Measurements from ENCODE around the gene POLR1C.
A peak's percentile ranks its signal among the peaks of the same experiment; 100 is the strongest.
"Not testable (repeated sequence)": the region's sequence is repeated elsewhere in the genome, so short reads cannot be mapped to it uniquely, and the experiment has no call there.

Gene POLR1C
- total RNA-seq: 20.5 to 49.5 (median 29.7) reads per million in 4 experiments

GRCh38 chr6:43516697-43517504 lies at the start of gene POLR1C, which contains the start of gene YIPF3:
Gene POLR1C (plus strand): TSS chr6:43517089. CDS start chr6:43517110, 21 bp downstream.
Gene YIPF3 (minus strand): TSS chr6:43516926. CDS start chr6:43516807, 119 bp downstream.
- DNase-seq: peak; percentile 93

GRCh38 chr6:43467265-43467664 lies 49.6 kb upstream of the POLR1C start:
- not testable (repeated sequence) for DNase-seq

GRCh38 chr6:43467752-43468151 lies 49.1 kb upstream of the POLR1C start:
- no peak for DNase-seq

GRCh38 chr6:43468240-43468639 lies 48.6 kb upstream of the POLR1C start:
- DNase-seq: no peak

- DNase-seq: no peak
These were observed 47.9 kb upstream of the POLR1C start for GRCh38 chr6:43468748-43469681.

GRCh38 chr6:43469947-43470346 lies 46.9 kb upstream of the POLR1C start:
- DNase-seq: no peak

- DNase-seq: no peak
These were observed 45.5 kb upstream of the POLR1C start for GRCh38 chr6:43471399-43471798.

- no peak for DNase-seq
These were observed 44.4 kb upstream of the POLR1C start for GRCh38 chr6:43472515-43472914.

- DNase-seq: no peak
These were observed 41.4 kb upstream of the POLR1C start for GRCh38 chr6:43475516-43475915.

GRCh38 chr6:43476746-43477145 lies 40.1 kb upstream of the POLR1C start:
- DNase-seq: no peak

GRCh38 chr6:43477235-43478007 lies 39.5 kb upstream of the POLR1C start, which contains the start of gene TJAP1:
Gene TJAP1 (plus strand): TSS chr6:43477570. CDS start chr6:43499002, 21,432 bp downstream.
- DNase-seq: peak; percentile 97

- DNase-seq: no peak
These were observed 38.9 kb upstream of the POLR1C start for GRCh38 chr6:43478008-43478372.

- no peak for DNase-seq
These were observed 35.8 kb upstream of the POLR1C start for GRCh38 chr6:43481075-43481474.

GRCh38 chr6:43481591-43482236 lies 35.2 kb upstream of the POLR1C start:
- DNase-seq: no peak

- DNase-seq: no peak
These were observed 28.1 kb upstream of the POLR1C start for GRCh38 chr6:43488667-43489276.

GRCh38 chr6:43489277-43490072 lies 27.4 kb upstream of the POLR1C start:
- DNase-seq: no peak

GRCh38 chr6:43490523-43490939 lies 26.4 kb upstream of the POLR1C start:
- no peak for DNase-seq

- no peak for DNase-seq
These were observed 24.9 kb upstream of the POLR1C start for GRCh38 chr6:43491750-43492661.

GRCh38 chr6:43492673-43493072 lies 24.2 kb upstream of the POLR1C start:
- no peak for DNase-seq

GRCh38 chr6:43493230-43493629 lies 23.7 kb upstream of the POLR1C start:
- no peak for DNase-seq

All from effector CD8-positive, alpha-beta T cell (primary cell).